HS-5 (cell line): ENCODE results near the gene AP2A1.

Source experiments
- DNase-seq: peaks from one replicate; pipeline ENCODE4 v3.0.0-alpha.2; 2012; ENCODE audit warnings: low read depth

Gene AP2A1

DNA sequence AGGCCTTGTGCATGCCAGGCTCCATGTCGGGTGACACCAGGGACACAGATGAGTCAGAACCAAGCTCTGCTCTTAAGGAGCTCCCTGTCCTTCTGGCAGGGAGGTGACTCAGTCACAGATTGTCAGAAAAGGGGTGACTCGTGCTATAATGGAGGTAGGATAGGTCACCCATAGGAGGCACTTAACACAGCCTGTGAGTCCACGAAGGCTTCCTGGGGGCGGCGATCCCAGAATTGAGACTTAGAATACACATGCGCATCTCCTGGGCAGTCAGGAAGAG, 26.7 kb downstream of the AP2A1 start:
- DNase-seq: no peak

DNA sequence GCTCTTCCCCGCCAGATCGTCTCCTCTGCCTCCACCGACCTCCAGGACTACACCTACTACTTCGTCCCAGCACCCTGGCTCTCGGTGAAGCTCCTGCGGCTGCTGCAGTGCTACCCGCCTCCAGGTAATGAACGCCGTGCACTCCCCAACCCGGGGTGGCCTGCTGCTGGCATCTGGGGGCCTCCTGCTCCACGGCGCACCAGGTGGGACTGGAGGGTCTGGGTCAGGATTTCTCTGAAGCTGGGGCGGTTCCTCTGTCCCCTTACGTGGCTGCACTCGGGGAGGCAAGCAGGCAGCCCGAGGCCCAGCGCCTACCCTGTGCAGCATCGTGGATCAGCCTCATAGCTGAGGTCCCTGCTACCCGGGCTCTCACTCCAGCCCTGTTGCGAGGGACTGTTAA, 28.8 kb downstream of the AP2A1 start:
- DNase-seq: no peak

DNA sequence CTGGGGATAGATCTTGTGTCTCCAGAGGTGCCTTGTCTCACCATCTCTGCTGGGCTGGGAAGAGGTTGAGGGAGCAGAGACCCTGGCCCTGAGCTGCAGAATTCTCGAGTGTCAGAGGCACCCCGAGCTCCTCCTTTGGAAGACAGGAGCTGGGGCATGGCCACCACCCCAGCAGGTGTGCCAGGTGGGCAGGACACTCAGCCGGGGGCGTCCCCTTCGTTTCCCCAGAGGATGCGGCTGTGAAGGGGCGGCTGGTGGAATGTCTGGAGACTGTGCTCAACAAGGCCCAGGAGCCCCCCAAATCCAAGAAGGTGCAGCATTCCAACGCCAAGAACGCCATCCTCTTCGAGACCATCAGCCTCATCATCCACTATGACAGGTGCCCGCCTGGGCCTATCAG, 31.8 kb downstream of the AP2A1 start:
- no peak for DNase-seq

DNA sequence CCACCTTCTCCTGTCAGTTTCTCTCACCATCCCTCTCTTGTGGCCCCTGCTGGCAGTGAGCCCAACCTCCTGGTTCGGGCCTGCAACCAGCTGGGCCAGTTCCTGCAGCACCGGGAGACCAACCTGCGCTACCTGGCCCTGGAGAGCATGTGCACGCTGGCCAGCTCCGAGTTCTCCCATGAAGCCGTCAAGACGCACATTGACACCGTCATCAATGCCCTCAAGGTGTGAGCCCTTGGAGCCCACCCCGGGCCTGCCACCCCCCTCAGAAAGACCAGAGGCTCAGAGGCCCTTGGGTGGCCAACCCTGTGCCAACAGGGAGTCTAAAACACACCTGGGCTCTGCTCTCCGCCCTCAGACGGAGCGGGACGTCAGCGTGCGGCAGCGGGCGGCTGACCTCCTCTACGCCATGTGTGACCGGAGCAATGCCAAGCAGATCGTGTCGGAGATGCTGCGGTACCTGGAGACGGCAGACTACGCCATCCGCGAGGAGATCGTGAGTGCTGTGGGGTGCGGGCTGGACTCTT, 32.5 kb downstream of the AP2A1 start:
- DNase-seq: no peak

DNA sequence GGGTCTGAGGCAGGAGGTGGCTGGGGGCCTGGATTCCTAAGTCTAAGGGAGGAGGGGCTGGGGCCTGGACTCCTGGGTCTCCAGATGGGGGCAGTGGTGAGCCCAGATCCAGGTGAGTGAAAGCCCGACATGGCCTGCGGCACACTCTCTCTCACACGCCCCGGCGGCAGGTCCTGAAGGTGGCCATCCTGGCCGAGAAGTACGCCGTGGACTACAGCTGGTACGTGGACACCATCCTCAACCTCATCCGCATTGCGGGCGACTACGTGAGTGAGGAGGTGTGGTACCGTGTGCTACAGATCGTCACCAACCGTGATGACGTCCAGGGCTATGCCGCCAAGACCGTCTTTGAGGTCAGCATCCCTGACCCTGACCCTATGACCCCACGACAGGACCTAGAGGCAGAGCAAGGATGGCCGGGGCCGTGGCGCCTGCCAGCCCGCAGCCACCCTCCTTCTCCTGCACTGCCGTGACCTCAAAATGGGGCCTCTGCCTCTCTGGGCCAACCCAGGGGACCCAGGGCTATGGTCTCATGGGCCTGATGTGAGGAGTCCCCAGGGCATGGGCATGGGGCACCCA, 33.1 kb downstream of the AP2A1 start:
- DNase-seq: no peak

DNA sequence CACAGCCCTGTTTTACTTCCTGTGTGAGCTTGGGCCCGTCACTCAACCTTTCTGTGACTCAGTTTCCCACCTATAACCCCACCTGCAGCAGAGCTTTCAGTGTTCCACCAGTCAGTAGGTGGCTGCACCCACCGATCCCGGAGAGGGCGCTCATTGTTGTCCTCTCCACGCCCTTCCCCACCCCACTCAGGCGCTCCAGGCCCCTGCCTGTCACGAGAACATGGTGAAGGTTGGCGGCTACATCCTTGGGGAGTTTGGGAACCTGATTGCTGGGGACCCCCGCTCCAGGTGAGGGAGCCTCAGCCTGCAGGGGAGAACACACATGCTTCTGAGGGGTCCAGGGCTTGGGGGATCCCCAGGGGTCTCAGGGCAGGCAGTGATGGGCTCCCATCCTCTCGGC, 34.0 kb downstream of the AP2A1 start:
- no peak for DNase-seq

DNA sequence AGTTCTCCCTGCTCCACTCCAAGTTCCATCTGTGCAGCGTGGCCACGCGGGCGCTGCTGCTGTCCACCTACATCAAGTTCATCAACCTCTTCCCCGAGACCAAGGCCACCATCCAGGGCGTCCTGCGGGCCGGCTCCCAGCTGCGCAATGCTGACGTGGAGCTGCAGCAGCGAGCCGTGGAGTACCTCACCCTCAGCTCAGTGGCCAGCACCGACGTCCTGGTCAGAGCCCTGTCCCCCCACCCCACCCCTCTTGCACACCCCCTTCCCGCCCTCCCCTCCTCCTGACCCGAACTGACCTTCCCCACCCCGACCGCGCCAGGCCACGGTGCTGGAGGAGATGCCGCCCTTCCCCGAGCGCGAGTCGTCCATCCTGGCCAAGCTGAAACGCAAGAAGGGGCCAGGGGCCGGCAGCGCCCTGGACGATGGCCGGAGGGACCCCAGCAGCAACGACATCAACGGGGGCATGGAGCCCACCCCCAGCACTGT, 34.6 kb downstream of the AP2A1 start:
- no peak for DNase-seq

DNA sequence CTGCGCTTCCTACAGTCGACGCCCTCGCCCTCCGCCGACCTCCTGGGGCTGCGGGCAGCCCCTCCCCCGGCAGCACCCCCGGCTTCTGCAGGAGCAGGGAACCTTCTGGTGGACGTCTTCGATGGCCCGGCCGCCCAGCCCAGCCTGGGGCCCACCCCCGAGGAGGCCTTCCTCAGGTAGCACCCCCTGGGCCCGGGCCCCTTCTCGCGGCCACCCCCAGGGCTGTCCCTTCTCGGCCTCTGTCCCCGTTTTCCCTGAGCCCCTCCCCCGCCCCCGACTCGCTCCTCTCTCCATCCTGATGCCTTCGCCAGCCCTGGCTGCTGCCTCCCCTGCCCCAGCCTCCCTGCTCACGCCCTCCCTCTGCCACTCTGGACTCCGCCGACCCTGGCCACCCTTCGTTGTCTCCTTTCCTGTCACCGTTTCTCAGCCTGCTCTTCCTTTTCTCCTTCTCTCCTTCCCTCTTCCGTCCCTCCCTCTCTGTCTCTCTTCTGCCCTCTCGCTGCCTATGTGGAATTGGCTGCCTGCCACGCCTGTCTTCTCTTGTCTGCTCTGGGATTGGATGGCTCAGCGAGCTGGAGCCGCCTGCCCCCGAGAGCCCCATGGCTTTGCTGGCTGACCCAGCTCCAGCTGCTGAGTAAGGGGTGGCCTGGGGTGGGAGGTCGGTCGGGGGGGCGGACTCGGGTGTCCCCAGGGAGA, 35.3 kb downstream of the AP2A1 start:
- DNase-seq: no peak

DNA sequence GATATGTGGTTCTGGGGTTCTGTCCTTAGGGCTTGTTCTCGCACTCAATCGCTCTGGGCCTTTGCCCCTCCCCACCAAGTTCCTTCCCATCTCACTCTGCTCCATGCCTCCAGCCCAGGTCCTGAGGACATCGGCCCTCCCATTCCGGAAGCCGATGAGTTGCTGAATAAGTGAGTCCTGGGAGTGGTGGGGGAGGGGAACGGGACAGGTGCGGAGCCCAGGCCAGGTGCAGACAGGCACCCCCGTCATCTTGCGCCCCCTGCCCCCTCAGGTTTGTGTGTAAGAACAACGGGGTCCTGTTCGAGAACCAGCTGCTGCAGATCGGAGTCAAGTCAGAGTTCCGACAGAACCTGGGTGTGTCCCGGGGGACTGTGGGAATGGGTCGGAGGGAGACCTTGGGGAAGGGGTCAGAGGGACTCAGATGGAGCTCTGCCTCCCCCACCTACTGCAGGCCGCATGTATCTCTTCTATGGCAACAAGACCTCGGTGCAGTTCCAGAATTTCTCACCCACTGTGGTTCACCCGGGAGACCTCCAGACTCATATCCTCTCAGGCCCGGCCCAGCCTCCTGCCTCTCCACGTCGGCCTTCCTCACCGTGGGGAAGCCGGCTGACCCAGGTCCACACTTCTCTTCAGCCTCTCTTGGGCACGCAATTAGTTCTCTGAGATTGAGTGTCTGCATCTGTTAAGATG, 36.2 kb downstream of the AP2A1 start:
- no peak for DNase-seq

DNA sequence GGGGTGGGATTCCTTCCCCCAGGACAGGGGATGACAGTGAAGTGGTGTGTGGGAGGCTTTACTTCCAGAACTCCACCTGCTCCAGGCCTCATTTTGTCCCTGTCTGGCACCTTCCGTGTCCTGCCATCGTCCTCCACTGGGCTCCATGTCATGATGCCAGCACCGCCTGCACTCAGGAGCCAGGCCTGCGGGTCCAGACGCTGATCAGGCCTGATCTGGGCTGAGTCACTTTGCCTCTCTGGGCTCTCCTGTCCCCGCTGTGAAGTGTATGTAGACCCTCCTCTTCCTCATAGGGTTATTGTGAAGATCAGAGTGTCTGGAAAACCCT, 36.7 kb downstream of the AP2A1 start:
- DNase-seq: no peak

DNA sequence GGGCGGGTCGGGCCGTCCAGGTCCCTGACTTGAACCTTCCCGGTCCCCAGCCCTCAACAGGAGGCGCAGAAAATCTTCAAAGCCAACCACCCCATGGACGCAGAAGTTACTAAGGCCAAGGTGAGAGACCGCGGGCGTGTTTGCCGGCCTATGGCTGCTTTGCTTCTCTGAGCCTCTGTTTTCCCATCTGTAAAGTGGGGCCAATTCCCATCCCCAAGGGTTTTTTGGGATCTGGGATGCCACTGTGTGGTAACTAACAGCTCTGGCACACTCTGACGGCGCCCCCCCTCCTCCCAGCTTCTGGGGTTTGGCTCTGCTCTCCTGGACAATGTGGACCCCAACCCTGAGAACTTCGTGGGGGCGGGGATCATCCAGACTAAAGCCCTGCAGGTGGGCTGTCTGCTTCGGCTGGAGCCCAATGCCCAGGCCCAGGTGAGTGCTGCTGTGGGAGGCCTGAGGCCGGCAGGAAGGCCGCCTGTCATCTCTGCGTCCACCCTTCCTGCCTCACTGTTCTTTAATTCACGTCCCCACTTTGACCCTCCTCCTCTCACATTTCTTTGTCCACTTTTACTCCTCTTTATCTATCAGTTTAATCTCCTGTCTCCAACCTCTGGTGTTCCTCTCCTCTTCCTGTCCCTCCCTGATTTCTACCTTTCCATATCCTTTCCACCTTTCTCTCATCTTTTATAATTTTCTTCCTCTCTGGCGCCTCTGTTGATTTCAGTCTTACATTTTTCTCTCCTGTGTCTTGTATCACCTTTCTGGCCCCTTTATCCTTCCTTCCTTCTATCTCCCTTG, 39.2 kb downstream of the AP2A1 start:
- no peak for DNase-seq

DNA sequence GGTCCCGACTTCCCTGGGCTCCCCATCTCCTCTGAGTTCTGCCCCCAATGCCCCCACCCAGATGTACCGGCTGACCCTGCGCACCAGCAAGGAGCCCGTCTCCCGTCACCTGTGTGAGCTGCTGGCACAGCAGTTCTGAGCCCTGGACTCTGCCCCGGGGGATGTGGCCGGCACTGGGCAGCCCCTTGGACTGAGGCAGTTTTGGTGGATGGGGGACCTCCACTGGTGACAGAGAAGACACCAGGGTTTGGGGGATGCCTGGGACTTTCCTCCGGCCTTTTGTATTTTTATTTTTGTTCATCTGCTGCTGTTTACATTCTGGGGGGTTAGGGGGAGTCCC, 39.8 kb downstream of the AP2A1 start:
- no peak for DNase-seq

DNA sequence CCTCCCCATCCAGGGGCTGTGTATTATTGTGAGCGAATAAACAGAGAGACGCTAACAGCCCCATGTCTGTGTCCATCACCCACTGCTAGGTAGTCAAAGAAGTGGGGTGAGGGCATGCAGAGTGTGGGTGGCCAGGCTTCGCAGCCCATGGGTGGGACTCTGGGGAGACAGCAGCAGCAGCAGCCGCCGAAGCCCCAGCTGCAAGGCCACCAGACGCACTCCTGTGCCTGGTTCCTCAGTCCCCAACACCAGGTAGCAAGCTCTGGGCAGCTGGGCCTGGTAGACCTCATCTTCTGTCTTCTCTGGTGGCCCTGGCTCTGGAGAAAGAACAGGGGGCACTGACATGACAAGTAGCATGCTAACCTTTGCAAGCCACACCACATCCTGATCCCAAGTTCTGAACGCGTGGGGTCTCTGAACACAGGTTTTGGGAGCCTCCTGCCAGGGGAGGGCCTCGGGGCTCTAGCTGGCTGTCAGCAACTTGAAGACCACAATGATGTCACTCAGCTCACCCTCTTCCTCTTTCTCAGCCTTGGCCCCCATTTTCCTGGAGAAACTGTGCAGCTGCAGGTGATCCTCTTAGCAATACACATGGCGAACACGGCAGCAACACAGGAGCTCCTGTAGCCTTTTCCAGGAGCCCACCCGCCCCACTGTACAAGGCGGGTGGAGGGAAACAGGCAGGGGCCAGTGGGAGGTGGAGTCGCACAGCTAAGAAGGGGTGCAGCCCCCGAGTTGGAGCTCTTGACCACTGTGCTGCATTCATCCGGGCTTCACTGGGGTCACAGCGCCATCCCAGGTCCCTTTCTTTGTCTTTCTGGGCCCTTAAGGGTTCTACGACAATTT, 40.5 kb downstream of the AP2A1 start:
- DNase-seq: no peak

DNA sequence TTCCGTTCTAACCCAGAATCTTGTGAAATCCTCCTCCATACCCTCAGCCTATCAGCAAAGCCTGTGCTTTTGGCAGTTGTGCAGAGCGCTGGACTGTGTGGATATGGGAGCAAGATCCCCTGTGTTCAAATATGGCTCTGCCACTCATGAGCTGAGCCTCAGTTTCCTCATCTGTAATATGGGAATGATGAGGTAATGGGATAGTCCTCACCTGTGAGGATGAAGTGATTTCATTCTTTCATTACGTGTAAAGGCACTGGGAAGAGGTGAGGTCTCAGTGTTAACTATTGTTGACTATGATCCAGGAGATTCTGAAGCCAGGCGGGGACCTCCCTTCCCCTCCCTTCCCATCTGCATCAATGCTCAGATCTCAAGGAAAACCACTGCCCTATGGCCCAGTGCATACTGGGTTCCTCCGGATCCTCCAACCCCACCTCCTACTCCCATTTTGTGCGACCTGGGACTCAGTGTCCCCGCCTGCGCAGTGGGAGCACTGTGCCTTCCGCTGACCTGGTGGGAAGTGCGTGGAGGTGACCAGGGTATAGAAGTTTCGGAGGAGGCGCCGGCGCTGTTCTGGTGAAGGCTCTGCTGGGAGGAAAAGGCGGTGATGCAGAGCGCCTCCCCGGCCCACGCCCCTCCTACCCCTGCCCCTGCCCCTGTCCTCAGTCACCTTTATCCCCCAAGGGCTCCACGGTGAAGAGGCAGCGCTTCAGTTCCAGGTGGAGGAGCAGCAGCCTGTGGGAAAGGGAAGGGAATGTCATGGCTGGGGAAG, 41.3 kb downstream of the AP2A1 start:
- DNase-seq: no peak

DNA sequence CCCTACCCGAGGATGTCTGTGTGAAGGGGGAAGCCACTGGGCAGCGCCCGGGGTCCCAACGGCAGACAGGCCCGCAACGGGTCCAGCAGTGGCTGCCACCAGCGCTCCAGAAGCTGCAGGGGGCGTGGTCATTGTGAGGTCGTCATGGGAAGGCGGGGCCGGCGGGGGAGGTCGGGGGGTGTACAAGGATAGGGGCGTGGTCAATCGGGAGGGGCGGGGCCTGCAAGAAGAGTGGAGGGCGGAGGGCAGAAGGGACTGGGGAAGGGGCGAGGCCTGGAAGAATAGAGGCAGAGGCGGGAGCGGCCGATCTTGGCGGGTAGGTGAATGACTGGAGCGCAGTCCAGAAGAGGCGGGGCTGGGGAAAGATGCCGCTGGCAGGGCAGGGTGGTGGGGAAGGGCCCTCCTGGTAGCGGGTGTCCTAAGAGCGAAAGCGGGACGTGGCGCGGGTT, 41.9 kb downstream of the AP2A1 start:
- DNase-seq: no peak

DNA sequence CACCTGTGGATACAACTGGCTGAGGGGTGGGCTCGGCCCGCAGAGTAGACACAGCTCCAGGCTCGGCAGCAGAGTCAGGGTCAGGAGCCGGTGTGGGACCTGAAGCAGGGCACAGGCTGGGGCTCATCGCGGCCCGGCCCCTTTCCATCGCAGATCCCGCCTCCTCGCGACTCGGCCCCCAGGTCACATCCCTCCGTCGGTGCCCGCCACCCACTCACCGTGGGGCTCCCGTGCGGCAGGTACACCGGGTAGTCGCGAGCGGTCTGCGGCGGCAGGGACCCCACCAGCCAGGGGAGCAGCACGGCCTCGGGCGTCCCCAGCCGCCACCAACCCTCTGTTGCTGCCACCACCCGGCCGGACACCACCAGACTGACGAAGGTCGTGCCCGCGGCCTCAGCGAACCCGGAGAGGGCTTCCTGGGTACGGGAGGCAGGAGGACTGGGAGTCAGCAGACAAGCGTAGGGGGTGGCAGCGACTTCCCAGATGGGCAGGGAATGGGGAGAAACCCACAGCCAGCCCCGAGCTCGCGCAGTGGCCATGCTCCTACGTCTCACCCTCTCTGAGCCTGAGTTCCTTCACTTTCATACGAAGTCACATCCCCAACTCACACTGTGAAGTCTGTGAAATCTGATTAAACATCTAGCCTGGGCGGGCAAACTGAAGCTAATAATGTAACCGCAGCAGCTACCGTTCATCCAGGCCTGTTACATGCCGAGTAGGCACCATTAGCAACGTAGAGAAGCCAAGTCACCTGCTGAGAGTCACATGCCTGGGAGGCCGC, 42.5 kb downstream of the AP2A1 start:
- no peak for DNase-seq

DNA sequence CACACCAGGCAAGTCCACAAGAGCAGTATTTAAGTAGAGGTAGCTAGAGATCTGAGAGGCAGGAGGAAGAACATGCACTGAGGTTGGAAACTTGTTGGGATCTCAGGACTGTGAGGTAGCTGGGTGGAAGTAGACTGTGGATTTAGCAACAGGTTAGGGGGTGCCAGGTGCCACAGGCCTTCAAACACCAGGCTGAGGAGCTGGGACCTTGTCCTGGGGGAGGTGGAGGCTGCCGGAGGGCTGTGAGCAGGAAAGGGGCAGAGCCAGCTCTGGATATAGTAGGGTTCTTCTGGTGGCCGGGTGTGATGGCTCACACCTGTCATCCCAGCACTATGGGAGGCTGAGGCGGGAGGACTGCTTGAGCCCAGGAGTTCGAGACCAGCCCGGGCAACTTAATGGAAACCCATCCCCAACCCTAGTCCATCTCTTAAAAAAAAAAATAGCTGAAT, 43.2 kb downstream of the AP2A1 start:
- no peak for DNase-seq

DNA sequence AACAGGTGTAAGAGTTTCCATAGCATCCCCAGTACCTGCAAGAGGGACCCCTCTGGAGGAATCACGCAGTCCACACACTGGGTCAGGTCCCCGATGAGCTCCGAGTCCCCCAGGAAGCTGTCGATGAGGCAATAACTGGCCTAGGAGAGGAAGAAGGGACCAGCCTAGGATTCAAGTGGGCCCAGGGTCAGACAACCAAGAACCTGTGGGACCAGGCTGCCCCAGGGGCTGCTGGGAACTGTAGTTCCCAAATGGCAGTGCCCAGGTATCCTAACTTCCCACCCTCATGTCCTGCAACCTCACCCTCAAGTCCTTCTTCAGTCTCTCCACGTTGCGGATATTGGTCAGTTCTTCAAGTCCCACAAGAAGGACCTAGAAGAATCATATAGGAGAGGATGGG, 44.5 kb downstream of the AP2A1 start:
- DNase-seq: no peak

DNA sequence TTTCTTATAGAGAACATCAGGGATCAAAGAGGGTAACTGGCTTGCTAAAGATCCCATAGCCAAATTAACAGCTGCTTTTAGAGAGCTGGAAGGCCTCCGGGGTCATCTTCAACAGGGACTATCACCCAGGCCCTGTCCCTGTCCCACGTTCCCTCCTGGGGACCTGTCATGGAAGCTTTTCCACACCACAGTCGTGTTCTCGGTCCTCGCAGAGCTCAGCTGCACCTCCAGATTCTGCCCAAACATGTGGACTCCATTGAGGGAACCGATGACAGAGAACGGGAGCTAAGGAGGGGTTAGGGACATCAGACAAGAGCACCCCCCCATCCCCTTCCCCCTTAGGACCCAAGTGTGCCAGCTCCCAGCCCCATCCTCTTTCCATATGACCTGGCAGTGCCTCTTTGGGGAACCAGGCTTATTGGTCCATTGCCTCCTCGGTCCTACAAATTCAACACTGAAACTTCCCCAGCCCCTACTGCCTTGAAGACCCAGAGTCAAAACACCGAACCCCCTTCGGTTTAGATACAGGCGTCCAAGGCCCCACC, 45.7 kb downstream of the AP2A1 start:
- DNase-seq: no peak
